Measurements from ENCODE around the gene PRKAR2A.

DNA sequence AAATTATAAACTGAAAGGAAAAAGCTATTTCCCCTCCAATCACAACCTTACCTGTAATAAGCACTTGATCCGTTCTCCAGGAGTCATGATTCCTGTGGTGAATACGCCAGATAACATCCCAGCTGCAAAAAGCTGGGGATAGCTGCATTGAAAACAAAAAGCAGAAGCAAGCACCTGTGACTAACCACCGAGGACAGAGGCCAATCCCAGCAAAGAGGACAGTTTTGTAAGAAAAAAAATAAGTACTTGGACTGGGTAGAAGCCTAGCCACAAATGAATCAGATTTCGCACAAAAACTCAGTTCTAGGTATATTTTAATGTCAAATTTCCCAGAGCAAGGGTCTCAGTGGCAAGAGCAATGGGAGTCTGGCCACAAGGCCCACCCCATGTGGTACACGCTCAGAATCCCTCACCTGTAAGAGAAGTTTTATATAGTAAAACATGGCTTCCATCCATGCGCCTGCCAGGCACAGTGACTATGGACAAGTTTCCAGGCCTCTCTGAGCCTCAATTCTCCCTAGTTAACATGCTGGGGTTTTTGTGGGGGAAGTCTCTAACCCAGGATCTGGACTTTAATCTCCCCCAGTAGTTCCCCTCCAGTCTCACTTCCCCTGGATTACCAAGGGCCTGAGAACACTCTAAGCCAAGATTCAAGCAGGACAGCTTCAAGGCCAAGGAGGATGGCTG lies 31.8 kb upstream of the PRKAR2A start:
- TF ChIP-seq, protein P1, sequence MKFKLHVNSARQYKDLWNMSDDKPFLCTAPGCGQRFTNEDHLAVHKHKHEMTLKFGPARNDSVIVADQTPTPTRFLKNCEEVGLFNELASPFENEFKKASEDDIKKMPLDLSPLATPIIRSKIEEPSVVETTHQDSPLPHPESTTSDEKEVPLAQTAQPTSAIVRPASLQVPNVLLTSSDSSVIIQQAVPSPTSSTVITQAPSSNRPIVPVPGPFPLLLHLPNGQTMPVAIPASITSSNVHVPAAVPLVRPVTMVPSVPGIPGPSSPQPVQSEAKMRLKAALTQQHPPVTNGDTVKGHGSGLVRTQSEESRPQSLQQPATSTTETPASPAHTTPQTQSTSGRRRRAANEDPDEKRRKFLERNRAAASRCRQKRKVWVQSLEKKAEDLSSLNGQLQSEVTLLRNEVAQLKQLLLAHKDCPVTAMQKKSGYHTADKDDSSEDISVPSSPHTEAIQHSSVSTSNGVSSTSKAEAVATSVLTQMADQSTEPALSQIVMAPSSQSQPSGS (IDR thresholded peaks at IDR 0.05; ENCODE audit: low read length) = no peak
- TF ChIP-seq, protein P2, sequence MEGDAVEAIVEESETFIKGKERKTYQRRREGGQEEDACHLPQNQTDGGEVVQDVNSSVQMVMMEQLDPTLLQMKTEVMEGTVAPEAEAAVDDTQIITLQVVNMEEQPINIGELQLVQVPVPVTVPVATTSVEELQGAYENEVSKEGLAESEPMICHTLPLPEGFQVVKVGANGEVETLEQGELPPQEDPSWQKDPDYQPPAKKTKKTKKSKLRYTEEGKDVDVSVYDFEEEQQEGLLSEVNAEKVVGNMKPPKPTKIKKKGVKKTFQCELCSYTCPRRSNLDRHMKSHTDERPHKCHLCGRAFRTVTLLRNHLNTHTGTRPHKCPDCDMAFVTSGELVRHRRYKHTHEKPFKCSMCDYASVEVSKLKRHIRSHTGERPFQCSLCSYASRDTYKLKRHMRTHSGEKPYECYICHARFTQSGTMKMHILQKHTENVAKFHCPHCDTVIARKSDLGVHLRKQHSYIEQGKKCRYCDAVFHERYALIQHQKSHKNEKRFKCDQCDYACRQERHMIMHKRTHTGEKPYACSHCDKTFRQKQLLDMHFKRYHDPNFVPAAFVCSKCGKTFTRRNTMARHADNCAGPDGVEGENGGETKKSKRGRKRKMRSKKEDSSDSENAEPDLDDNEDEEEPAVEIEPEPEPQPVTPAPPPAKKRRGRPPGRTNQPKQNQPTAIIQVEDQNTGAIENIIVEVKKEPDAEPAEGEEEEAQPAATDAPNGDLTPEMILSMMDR (IDR thresholded peaks at IDR 0.05 in 2 of 3, conservative IDR thresholded peaks at IDR 0.05 in 1 of 3; ENCODE audit: control insufficient read depth in 2 of 3, extremely low read depth in 1 of 3, insufficient read depth in 1 of 3, low read depth in 3 of 3, low read length in 3 of 3) = no peak
- TF ChIP-seq RFX5 (IDR thresholded peaks at IDR 0.05; ENCODE audit: low read depth, low read length) = no peak
- TF ChIP-seq, protein P3, sequence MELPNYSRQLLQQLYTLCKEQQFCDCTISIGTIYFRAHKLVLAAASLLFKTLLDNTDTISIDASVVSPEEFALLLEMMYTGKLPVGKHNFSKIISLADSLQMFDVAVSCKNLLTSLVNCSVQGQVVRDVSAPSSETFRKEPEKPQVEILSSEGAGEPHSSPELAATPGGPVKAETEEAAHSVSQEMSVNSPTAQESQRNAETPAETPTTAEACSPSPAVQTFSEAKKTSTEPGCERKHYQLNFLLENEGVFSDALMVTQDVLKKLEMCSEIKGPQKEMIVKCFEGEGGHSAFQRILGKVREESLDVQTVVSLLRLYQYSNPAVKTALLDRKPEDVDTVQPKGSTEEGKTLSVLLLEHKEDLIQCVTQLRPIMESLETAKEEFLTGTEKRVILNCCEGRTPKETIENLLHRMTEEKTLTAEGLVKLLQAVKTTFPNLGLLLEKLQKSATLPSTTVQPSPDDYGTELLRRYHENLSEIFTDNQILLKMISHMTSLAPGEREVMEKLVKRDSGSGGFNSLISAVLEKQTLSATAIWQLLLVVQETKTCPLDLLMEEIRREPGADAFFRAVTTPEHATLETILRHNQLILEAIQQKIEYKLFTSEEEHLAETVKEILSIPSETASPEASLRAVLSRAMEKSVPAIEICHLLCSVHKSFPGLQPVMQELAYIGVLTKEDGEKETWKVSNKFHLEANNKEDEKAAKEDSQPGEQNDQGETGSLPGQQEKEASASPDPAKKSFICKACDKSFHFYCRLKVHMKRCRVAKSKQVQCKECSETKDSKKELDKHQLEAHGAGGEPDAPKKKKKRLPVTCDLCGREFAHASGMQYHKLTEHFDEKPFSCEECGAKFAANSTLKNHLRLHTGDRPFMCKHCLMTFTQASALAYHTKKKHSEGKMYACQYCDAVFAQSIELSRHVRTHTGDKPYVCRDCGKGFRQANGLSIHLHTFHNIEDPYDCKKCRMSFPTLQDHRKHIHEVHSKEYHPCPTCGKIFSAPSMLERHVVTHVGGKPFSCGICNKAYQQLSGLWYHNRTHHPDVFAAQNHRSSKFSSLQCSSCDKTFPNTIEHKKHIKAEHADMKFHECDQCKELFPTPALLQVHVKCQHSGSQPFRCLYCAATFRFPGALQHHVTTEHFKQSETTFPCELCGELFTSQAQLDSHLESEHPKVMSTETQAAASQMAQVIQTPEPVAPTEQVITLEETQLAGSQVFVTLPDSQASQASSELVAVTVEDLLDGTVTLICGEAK (IDR thresholded peaks at IDR 0.05; ENCODE audit: borderline replicate concordance) = no peak
- no peak for TF ChIP-seq NBN (IDR thresholded peaks at IDR 0.05)
- TF ChIP-seq, protein P4, sequence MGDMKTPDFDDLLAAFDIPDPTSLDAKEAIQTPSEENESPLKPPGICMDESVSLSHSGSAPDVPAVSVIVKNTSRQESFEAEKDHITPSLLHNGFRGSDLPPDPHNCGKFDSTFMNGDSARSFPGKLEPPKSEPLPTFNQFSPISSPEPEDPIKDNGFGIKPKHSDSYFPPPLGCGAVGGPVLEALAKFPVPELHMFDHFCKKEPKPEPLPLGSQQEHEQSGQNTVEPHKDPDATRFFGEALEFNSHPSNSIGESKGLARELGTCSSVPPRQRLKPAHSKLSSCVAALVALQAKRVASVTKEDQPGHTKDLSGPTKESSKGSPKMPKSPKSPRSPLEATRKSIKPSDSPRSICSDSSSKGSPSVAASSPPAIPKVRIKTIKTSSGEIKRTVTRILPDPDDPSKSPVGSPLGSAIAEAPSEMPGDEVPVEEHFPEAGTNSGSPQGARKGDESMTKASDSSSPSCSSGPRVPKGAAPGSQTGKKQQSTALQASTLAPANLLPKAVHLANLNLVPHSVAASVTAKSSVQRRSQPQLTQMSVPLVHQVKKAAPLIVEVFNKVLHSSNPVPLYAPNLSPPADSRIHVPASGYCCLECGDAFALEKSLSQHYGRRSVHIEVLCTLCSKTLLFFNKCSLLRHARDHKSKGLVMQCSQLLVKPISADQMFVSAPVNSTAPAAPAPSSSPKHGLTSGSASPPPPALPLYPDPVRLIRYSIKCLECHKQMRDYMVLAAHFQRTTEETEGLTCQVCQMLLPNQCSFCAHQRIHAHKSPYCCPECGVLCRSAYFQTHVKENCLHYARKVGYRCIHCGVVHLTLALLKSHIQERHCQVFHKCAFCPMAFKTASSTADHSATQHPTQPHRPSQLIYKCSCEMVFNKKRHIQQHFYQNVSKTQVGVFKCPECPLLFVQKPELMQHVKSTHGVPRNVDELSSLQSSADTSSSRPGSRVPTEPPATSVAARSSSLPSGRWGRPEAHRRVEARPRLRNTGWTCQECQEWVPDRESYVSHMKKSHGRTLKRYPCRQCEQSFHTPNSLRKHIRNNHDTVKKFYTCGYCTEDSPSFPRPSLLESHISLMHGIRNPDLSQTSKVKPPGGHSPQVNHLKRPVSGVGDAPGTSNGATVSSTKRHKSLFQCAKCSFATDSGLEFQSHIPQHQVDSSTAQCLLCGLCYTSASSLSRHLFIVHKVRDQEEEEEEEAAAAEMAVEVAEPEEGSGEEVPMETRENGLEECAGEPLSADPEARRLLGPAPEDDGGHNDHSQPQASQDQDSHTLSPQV (IDR thresholded peaks at IDR 0.05) = no peak
- no peak for TF ChIP-seq SRF (IDR thresholded peaks at IDR 0.05; ENCODE audit: low read depth in 2 of 2, low read length in 2 of 2)
- TF ChIP-seq, protein P5, sequence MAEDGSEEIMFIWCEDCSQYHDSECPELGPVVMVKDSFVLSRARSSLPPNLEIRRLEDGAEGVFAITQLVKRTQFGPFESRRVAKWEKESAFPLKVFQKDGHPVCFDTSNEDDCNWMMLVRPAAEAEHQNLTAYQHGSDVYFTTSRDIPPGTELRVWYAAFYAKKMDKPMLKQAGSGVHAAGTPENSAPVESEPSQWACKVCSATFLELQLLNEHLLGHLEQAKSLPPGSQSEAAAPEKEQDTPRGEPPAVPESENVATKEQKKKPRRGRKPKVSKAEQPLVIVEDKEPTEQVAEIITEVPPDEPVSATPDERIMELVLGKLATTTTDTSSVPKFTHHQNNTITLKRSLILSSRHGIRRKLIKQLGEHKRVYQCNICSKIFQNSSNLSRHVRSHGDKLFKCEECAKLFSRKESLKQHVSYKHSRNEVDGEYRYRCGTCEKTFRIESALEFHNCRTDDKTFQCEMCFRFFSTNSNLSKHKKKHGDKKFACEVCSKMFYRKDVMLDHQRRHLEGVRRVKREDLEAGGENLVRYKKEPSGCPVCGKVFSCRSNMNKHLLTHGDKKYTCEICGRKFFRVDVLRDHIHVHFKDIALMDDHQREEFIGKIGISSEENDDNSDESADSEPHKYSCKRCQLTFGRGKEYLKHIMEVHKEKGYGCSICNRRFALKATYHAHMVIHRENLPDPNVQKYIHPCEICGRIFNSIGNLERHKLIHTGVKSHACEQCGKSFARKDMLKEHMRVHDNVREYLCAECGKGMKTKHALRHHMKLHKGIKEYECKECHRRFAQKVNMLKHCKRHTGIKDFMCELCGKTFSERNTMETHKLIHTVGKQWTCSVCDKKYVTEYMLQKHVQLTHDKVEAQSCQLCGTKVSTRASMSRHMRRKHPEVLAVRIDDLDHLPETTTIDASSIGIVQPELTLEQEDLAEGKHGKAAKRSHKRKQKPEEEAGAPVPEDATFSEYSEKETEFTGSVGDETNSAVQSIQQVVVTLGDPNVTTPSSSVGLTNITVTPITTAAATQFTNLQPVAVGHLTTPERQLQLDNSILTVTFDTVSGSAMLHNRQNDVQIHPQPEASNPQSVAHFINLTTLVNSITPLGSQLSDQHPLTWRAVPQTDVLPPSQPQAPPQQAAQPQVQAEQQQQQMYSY (CRISPR knock-in tag; IDR thresholded peaks at IDR 0.05) = no peak
- no peak for TF ChIP-seq ZNF274 (IDR thresholded peaks at IDR 0.05; ENCODE audit: insufficient read depth, insufficient read length)
- no peak for TF ChIP-seq CHD4 (IDR thresholded peaks at IDR 0.05)
- TF ChIP-seq, protein P6, sequence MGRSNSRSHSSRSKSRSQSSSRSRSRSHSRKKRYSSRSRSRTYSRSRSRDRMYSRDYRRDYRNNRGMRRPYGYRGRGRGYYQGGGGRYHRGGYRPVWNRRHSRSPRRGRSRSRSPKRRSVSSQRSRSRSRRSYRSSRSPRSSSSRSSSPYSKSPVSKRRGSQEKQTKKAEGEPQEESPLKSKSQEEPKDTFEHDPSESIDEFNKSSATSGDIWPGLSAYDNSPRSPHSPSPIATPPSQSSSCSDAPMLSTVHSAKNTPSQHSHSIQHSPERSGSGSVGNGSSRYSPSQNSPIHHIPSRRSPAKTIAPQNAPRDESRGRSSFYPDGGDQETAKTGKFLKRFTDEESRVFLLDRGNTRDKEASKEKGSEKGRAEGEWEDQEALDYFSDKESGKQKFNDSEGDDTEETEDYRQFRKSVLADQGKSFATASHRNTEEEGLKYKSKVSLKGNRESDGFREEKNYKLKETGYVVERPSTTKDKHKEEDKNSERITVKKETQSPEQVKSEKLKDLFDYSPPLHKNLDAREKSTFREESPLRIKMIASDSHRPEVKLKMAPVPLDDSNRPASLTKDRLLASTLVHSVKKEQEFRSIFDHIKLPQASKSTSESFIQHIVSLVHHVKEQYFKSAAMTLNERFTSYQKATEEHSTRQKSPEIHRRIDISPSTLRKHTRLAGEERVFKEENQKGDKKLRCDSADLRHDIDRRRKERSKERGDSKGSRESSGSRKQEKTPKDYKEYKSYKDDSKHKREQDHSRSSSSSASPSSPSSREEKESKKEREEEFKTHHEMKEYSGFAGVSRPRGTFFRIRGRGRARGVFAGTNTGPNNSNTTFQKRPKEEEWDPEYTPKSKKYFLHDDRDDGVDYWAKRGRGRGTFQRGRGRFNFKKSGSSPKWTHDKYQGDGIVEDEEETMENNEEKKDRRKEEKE (IDR thresholded peaks at IDR 0.05) = no peak
- TF ChIP-seq NFXL1 (IDR thresholded peaks at IDR 0.05; ENCODE audit: borderline replicate concordance) = no peak
- no peak for TF ChIP-seq FOXK2 (IDR thresholded peaks at IDR 0.05)
